AML-193 (cell line): ENCODE measurements around the gene RPTOR.

Source experiments
- DNase-seq, 2 experiments: peaks; one replicate each; lab custom pipeline; 2025; lab: John Stamatoyannopoulos, UW

Gene RPTOR

GRCh38 chr17:80831491-80831890 lies 286.9 kb downstream of the RPTOR start:
- no peak for DNase-seq

DNA sequence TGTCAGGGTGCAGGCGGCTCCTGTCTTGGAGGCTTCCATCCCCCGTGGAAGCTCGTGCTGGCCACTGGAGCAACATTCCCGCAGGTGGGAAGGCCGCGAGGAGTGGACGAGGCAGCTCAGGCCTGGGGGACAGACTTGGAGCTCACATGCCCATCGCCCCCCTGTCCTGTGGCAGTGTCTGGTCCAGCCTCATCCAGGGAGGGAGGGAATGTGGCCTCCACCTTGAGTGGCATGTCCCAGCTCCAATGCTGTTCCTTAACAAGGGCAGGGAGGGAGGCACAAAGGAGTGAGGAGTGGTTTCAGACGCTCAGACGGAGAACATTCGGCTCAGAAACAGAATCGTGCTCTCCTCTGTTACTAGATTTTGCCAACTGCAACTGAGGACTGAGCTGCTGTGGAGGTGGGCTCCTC lies 287.6 kb downstream of the RPTOR start:
- DNase-seq = no peak

DNA sequence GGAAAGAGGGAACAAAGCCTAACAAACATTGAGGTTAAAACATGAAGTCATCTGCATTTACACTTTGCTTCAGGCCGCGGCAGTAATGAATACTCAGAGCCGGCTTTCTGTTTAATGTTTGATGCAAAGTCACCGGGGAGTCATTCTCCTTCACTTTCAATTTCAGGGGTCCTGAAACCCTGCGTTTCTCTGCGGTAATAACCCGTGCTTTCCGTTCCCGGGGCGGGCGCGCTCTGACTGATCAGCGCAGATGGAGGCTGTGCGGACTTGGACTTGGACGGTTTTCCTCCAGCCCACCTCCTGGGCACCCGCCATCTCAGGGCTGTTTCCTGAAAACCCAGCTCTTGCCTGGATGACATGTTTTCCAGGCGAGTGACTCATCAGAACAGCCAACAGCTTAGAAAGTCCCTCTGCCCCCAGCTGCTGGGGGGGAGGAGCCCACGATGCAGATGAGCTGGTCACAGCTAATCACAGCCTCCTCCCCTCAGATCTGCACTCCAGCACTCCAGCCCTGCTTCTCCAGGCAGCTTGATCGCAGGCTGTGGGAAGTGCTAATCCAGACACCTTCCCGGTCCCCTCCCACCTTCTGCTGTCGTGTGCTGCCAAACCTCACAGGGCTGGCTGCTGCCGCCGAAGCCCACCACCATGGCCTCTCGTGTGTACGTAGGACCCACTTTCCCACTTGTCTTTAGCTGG lies 288.4 kb downstream of the RPTOR start:
- peak; percentile 70 to 78 for DNase-seq

GRCh38 chr17:80833952-80834892 lies 289.6 kb downstream of the RPTOR start:
- no peak for DNase-seq

DNA sequence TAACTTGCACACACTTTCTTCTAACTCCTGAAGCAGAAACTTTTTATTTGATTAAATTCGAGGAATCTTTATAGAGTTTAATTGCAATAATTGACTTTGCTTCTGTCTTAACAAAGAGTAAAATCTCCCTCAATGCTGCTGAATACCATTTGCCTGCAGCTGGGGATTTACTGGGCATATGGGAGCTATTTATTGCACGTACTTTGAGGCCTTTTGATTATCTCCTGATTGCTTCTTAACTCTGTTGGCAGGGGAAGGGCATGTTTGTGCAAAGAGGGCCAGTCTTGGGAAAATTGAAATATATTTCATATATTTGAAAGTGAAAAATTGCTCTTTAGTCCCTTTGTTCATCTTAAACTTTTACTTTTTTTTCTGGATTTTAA lies 290.2 kb downstream of the RPTOR start:
- DNase-seq = no peak

GRCh38 chr17:80835816-80836657 lies 291.4 kb downstream of the RPTOR start:
- no peak for DNase-seq

DNA sequence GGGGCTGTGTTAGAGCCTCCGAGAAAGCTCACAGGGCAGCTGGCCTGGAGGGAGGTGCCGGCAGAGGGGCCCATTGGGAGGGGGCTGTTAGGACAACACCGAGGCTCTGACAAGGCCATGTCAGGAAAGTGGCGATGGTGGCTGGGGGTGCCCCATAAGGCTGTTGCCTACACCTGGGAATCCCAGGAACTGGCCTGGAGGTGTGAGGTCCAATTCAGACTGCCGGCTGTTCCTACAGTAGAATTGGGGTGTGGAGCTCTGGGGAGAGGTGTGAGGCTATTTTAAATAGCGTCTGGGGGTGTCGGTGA lies 292.0 kb downstream of the RPTOR start:
- no peak for DNase-seq

GRCh38 chr17:80836971-80837481 lies 292.4 kb downstream of the RPTOR start:
- no peak for DNase-seq

DNA sequence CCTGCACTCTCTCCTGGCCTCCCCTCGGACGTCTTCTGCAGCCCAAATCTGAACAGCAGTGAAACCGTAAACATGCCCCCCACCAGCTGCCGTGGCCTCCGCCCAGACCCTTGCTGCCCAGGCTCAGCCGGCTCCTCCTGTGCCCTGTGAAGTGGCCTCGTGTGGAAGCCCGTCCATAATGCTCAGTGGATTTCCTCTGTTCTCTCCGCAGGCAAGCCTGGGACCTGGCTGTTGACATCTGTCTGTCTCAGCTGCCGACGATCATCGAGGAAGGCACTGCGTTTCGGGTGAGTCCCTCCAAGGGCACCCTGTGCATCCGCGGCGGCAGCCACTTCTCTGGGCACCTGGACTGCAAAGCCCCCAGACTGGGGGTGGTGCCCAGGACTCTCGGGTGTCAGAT lies 293.1 kb downstream of the RPTOR start:
- no peak for DNase-seq

- no peak for DNase-seq
Observed at GRCh38 chr17:80838311-80839025, 293.8 kb downstream of the RPTOR start.

DNA sequence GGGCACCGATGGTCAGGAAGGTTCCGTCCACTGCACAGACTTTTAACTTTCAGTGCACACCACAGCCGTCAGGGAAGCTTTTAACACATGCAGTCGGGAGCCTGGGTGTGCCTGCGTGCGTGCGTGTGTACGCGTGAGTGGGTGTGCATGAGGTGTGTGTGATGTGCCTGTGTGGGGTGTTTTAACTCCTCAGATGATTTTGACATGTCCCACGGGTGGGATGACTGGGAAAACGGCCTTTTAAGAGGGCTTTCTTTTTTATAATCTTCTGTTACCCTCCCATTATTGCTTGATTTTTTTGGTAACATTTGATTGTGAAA lies 294.3 kb downstream of the RPTOR start:
- no peak for DNase-seq

DNA sequence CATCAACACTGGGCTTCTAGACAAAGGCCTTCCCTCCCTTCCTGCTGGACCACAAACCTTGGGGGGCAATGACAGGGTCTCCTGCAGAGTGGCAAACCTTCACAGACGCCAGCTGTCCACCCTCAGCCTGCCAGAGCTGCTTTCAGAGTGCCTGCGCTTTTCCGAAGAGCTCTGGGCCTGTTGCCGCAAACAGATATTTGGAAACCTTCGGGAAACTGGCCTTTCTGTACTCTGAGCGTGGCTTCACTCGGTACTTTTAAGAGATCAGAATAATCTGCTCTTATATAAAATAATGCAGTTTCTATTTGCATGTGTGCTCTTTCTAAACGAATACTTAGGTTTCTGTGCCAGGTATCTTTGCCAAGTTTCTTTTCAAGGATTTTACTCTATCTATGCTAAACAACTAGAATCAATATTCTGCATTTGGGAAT lies 294.9 kb downstream of the RPTOR start:
- no peak for DNase-seq

- no peak for DNase-seq
Observed at GRCh38 chr17:80839970-80840369, 295.3 kb downstream of the RPTOR start.

GRCh38 chr17:80842456-80843013 lies 297.9 kb downstream of the RPTOR start:
- DNase-seq = no peak

- DNase-seq = no peak
Observed at GRCh38 chr17:80843741-80844156, 299.1 kb downstream of the RPTOR start.

GRCh38 chr17:80844418-80844990 lies 299.9 kb downstream of the RPTOR start:
- DNase-seq = no peak

GRCh38 chr17:80845069-80845862 lies 300.6 kb downstream of the RPTOR start:
- no peak for DNase-seq

DNA sequence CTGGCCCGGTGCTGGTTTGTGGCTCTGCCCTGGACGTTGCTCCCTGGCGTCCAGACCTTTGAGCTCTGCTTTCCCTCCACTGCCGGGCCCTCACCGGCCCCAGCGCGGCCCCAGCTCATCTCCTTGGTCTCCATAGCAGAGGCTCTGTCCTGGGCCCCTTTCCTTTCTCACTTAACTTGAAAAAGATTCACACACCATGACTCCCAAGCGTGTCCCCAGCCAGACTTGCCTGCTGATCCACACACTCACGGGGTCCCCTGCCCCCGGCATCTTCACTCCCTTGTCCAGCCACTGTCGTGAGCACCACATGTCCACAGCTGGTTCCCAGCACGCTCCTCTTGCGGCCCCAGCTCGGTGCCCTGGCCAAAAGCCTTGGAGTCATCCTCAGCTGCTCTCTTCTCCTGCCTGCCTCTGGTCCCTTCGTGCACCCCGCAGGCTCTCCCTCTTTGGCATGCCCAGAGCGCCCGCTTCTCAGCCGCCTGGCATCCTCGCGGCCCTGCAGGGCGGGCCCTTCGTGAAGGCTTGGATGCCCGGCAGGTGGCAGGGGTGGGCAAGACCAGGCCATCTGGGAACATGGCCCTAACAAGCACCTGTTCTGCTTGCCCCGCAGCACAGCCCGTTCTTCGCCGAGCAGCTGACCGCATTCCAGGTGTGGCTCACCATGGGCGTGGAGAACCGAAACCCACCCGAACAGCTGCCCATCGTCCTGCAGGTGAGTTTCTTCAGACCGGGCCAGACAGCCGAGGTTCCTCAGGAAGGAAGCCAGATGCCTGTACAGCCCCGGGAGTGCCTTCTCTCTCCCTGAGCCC lies 301.4 kb downstream of the RPTOR start:
- no peak for DNase-seq

DNA sequence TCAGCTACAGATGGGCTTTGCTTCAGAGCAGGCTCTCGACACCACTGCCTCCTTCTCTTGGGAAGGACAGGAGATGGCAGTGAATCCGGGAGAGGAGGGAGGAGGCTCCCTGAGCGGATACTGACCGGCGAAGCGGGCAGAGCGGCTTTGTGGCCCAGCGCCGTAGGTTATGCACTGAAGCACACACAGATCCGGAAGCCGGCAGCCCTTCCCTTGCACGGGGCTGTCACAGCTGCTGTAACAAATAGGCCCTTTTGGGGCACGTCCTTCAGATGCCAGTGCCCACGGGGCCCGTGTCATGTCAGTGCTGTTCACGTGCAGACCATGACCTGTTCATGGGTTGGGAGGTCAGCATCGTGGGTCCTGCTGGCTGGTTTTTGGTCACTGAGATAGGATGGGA lies 302.3 kb downstream of the RPTOR start:
- no peak for DNase-seq
